ENCODE results near the gene FSD1. TPM values are rescaled to one million over a fixed set of nuclear protein-coding genes. Genes with fewer than 3 reads are reported as not detected.

FSD1 gene
- total RNA-seq, 4 donors from 2014 or later, result 0.18 to 0.61 TPM; not detected in 2

- no peak overlapping the region for H3K4me3 ChIP-seq
- peaks cover 9 to 53% (median 18%) of the 10 kb centered on the region in 3 donors for H3K4me1 ChIP-seq
- WGBS, 2 donors, result 81 to 89% methylated on average over 7 to 11 of the region's 26 CpGs
- H3K36me3 ChIP-seq, result peaks cover 53 to 96% (median 53%) of the 10 kb centered on the region in 3 donors
- H3K27ac ChIP-seq, result no peak overlapping the region
- no peak for TF ChIP-seq CTCF (IDR thresholded peaks at IDR 0.05)
- H3K27me3 ChIP-seq, result no peaks in the 10 kb centered on the region
- no peak for DNase-seq
- intact Hi-C loops (cut with DNase I), result no loop called here
- no peaks in the 10 kb centered on the region for H3K9me3 ChIP-seq
These were observed 59.3 kb downstream of the FSD1 start for GRCh38 chr19:4363571-4364304.

GRCh38 chr19:4365341-4365740, 60.9 kb downstream of the FSD1 start:
- intact Hi-C loops (cut with DNase I), result no loop called here
- TF ChIP-seq POLR2A (IDR thresholded peaks at IDR 0.05) (no peak), CTCF (IDR thresholded peaks at IDR 0.05) (no peak)
- no CpG with 5 or more reads among the region's 16 CpGs for WGBS, 2 donors
- no peak for DNase-seq
- Histone ChIP-seq H3K27me3 (no peaks in the 10 kb centered on the region), H3K36me3 (peaks cover 47 to 80% (median 49%) of the 10 kb centered on the region in 3 donors), H3K9me3 (no peaks in the 10 kb centered on the region), H3K27ac (no peak overlapping the region), H3K4me1 (peaks cover 25 to 57% (median 34%) of the 10 kb centered on the region in 3 donors), H3K4me3 (no peak overlapping the region)

GRCh38 chr19:4365791-4366665, 61.6 kb downstream of the FSD1 start:
- H3K36me3 ChIP-seq, result peaks cover 42 to 78% (median 47%) of the 10 kb centered on the region in 3 donors
- intact Hi-C loops (cut with DNase I), result no loop called here
- no peaks in the 10 kb centered on the region for H3K27me3 ChIP-seq
- no peak for DNase-seq
- no peak overlapping the region for H3K4me3 ChIP-seq
- TF ChIP-seq CTCF (IDR thresholded peaks at IDR 0.05), result no peak
- TF ChIP-seq POLR2A (IDR thresholded peaks at IDR 0.05), result no peak
- no peaks in the 10 kb centered on the region for H3K9me3 ChIP-seq
- H3K27ac ChIP-seq, result peak overlapping the region in 1 of 4 donors; percentile 21
- H3K4me1 ChIP-seq, result peaks cover 29 to 57% (median 34%) of the 10 kb centered on the region in 3 donors
- WGBS, 2 donors, result 80 to 92% methylated on average over 5 of the region's 19 CpGs

- H3K9me3 ChIP-seq, result no peaks in the 10 kb centered on the region
- WGBS, 2 donors, result 77 to 90% methylated on average over 2 to 5 of the region's 16 CpGs
- TF ChIP-seq POLR2A (IDR thresholded peaks at IDR 0.05), result no peak
- TF ChIP-seq CTCF (IDR thresholded peaks at IDR 0.05), result no peak
- peak overlapping the region in 1 of 4 donors; percentile 21 for H3K27ac ChIP-seq
- H3K36me3 ChIP-seq, result peaks cover 35 to 77% (median 46%) of the 10 kb centered on the region in 3 donors
- H3K4me3 ChIP-seq, result no peak overlapping the region
- no peak for DNase-seq
- H3K4me1 ChIP-seq, result peaks cover 37 to 57% (median 40%) of the 10 kb centered on the region in 3 donors
- intact Hi-C loops (cut with DNase I), result no loop called here
- H3K27me3 ChIP-seq, result no peaks in the 10 kb centered on the region
These were observed 62.4 kb downstream of the FSD1 start for GRCh38 chr19:4366666-4367335.
